SIG-M5 treated with dmso at 0.1 percent for 504 hours (cell line): ENCODE data around the gene DOCK7.
"Not testable (repeated sequence)": the region's sequence is repeated elsewhere in the genome, so short reads cannot be mapped to it uniquely, and the experiment has no call there.

Source experiments
- DNase-seq: peaks from one replicate; lab custom pipeline; 2025; ENCODE audit not compliant: unreplicated experiment; lab: John Stamatoyannopoulos, UW

The DOCK7 gene

DNA sequence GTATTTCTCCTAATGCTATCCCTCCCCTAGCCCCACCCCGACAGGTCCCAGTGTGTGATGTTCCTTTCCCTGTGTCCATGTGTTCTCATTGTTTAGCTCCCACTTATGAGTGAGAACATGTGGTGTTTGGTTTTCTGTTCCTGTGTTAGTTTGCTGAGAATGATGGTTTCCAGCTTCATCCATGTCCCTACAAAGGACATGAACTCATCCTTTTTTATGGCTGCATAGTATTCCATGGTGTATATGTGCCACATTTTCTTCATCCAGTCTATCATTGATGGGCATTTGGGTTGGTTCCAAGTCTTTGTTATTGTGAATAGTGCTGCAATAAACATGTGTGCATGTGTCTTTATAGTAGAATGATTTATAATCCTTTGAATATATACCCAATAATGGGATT lies 77.6 kb downstream of the DOCK7 start:
- not testable (repeated sequence) for DNase-seq

DNA sequence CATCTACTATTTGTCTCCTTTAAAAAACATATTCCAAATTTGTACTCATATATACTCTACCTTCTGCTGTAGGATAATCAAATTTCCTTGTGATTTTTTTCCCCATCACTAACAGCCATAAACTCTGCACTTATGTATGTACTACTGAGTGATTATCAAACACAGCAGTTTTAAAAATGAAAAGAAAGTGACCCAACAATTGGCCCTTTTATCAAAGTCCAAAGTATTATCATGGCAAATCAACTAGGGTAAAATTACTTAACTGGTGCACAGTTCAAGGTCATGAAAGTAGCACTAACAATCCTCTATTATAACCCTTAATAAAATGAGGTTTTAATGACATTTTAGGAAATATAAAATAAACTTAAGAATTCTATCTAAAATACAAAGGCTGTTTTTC lies 79.3 kb downstream of the DOCK7 start:
- no peak for DNase-seq

DNA sequence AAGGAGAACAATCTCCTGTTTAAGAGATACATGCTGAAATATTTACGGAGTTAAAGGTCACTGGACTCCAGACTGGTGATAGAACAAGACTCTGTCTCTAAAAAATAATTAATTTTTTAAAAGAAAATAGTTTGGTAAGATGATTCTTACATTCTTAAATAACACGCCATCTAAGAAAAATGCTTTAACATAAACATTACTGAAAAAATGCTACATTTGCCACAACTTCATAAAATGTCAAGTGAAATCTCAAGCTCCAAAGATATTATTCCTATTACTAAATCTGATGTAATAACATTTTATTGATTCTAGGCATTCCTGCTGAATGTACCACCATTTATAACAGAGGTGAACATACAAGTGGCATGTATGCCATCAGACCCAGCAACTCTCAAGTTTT lies 86.7 kb downstream of the DOCK7 start:
- no peak for DNase-seq

DNA sequence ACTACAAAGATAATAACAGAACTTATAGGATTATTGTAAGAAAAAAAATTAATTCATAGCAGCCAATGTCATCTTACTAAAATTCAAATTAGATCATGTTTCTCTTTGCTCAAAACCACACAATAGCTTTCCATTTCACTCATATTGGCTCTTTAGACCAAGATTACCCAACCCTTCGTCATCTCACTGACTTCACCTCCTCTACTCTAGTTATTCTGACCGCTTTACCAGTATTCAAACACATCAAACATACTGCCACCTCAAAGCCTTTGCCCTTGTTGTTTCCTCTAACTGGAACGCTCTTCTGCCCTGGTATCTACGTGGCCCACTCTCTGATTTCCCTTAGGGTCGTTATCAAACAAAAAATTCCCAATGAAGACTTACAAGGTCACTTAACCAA lies 89.1 kb downstream of the DOCK7 start:
- no peak for DNase-seq

DNA sequence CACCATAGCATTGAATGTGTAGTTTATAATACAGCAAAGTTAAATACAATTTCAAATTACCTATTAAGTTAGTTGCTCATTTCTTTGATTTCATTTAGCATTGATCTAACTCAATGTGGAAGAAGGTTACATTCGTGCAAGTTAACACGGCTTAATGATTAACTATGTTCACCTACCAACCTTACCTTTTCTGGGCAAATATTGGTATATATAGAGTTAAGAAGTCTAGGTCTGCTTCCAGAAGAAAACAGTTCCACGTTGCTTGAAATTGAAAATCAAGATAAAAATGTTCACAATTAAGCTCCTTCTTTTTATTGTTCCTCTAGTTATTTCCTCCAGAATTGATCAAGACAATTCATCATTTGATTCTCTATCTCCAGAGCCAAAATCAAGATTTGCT lies 90.9 kb downstream of the DOCK7 start, which contains the start of gene ANGPTL3:
Gene ANGPTL3 (plus strand): TSS at position 240 of the 400 bp plus-strand sequence. CDS start 47 bp downstream, at position 287.
- no peak for DNase-seq

DNA sequence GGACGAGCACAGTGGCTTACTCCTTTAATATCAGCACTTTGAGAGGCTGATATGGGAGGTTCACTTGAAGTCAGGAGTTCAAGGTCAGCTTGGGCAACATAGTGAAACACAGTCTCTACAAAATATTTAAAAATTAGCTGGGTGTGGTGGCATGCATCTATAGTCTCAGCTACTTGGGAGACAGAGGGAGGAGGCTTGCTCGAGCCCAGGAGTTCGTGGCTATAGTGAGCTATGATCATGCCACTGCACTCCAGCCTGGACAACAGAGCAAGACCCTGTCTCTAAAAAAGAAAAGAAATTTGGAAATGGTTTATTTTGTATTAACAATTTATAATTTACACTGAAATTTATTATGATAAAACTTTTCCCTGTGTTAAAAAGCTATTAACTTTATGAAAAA lies 92.5 kb downstream of the DOCK7 start:
- DNase-seq, result no peak

DNA sequence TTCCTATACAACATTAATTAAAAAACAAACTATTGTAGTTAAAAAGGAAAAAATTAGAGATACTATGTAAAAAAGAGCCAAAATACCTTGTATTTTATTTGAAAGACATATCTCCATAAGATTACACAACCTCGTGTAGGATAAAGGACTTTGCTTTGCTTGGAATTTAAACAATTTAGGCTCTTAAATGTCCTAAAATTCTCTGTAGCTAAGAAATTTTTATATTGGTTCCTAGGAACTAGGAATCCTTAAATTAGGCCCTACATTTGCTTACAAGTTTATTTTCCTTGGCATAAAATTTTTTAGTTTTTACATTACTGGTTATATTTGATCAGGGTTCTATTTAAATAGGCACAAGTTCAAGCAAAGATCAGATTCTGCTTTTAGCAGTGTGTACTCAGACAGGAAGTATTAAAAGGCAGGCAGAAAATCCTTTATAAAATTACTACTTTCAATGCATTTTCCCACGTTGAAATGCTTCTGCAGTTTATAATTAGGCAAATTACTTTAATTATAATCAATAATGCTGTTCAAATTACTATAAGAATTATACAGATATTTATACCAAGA lies 94.3 kb downstream of the DOCK7 start:
- DNase-seq, result no peak

DNA sequence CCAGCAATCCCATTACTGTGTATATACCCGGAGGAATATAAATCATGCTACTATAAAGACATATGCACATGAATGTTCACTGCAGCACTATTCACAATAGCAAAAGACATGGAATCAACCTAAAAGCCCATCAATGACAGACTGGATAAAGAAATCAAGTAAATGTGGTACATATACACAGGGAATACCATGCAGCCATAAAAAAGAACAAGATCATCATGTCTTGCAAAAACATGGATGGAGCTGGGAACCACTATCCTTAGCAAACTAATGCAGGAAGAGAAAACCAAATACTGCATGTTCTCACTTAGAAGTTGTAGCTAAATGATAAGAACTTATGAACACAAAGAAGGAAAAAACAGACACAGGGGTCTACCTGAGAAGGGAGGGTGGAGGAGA lies 97.2 kb downstream of the DOCK7 start:
- no peak for DNase-seq

DNA sequence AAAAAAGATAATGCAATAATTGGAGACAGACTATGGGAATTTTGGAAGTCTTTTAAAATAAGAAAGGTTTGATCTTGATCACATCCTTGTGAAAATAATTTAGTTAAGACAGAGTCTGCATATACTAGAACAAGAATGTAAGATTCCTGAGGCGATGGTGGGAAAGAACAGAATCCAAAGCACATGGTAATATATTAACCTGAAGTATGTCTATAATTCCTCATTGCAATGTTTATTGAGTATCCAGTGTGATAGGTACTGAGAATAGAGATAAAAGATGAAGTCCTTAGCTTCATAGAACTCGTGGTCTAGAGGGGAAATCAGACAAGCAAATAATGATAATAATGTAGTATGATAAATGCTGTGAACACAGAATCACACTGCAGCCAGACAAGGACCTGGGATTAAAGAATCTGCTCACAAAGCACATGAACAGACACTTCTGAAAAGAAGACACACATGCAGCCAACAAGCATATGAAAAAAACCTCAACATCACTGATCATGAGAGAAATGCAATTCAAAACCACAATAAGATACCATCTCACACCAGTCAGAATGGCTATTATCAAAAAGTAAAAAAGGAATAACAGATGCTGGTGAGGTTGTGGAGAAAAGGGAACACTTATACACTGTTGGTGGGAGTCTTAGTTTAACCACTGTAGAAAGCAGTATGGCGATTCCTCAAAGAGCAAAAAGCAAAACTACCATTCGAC lies 97.8 kb downstream of the DOCK7 start:
- no peak for DNase-seq

DNA sequence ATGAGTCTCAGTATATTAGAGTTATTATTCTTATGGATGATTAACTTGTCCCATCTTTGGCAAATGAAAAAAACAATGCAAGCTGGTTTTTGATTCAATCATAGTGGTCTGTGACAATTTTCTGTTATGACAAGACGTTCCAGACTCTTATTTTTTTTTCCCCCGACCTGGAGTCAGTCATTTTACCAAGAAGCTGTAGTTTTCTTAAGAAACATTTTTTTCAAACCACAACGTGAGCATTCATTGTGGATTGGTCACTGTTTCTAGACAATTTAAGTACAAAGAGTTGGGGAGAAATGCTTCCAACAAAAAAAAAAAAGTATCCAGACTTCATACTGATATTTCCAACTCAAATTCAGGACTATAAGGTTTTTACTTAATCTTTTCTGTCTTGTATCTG lies 98.9 kb downstream of the DOCK7 start:
- DNase-seq, result no peak

DNA sequence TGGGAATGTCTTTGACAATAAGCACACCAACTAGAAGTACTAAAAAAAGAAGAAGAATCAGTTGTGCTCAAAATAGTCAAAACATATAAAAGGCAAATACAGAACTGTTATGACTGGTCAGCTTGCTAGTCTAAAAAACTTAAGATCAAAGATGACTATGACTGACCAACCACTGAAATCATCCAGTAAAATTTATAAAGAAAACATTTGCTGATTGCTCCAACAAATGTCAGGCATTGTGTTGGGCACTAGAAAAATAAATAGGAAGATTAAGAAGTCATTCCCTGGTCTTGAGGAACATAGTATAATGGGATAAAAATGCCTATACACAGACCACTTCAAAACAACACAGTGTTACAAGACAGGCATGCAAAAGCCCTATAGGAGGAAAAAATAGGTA lies 100.2 kb downstream of the DOCK7 start:
- no peak for DNase-seq

DNA sequence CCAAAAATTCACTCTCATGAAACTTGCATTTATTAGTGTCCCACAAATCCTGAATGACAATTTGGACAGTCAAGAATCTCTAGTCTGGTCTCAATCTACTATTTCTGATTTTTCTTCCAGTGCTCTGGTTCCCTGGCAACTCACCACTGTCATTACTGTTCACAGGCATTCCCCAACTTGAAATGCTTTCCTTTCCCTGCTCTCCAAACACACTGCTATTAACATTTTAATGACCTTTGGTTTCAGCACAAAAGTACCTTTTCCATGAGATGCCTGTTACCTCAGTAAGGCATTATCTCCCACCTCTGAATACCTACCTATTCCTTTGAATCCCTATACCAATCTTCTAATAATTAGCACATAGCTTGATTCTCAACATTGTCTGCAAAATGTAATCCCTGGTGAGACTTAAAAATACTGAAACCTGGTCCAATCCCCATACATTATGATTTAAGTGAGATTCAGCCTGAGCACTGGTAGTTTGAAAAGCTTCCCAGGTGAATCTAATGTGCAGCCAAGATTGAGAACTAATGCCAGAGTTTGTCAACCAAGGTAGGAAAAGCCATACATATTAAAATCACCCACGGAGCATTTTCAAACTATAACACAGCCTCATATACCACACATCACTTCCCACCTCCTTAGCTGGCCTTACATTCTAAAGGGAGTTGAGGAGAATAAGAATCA lies 102.6 kb downstream of the DOCK7 start:
- DNase-seq, result no peak

DNA sequence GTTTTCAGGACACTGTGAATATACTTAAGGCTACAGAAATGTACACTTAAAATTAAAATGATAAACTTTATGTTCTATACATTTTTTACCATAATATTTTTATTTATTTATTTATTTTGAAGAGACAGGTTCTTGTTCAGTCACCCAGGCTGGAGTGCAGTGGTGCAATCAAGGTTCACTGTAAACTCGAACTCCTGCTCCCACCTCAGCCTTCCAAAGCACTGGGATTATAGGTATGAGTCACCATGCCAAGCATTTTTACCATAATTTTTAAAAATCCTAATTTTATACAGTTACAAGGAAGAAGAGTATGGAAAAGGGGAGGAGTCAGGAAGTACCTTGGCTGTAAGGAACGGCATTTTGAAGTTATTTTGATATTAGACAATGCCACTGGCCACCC lies 114.5 kb downstream of the DOCK7 start:
- DNase-seq, result no peak

DNA sequence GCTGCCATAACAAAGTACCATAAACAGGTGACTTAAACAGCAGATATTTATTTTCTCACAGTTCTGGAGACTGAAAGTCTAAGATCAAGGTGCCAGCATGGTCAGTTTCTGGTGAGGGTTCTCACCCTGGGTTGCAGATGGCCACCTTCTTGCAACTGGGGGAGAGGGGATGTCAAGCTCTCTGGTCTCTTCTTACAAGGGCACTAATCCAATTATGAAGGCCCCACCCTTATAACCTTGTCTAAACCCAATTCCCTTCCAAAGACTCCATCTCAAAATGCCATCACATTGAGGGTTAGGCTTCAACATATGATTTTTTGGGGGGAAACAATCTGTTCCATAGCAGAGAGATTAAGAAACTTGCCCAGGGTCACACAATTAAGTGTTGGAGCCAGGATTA lies 115.7 kb downstream of the DOCK7 start:
- no peak for DNase-seq

DNA sequence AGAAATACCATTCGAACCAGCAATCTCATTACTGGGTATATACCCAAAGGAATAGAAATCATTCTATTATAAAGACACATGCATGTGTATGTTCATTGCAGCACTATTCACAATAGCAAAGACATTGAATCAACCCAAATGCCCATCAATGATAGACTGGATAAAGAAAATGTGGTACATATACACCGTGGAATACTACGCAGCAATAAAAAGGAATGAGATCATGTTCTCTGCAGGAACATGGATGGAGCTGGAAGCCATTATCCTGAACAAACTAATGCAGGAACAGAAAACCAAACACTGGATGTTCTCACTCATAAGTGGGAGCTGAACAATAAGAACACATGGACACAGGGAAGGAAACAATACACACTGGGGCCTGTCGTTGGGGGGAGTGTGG lies 116.7 kb downstream of the DOCK7 start:
- not testable (repeated sequence) for DNase-seq

DNA sequence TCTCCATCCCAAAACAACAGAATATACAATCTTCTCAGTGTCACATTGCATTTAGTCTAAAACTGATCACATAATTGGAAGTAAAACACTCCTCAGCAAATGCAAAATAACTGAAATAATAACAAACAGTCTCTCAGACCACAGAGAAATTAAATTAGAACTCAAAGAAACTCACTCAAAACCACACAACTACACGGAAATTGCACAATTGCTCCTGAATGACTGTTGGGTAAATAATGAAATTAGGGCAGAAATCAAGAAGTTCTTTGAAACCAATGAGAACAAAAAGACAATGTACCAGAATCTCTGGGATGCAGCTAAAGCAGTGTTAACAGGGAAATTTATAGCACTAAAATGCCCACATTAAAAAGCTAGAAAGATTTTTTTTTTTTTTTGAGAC lies 120.3 kb downstream of the DOCK7 start:
- DNase-seq, result peak; percentile 24

DNA sequence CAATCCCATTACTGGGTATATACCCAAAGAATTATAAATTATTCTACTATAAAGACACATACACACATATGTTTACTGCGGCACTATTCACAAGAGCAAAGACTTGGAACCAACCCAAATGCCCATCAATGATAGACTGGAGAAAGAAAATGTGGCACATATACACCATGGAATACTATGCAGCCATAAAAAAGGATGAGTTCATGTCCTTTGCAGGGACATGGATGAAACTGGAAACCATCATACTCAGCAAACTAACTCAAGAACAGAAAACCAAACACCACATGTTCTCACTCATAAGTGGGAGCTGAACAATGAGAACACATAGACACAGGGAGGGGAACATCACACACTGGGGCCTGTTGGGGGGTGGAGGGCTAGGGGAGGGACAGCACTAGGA lies 121.0 kb downstream of the DOCK7 start:
- DNase-seq, result not testable (repeated sequence)

DNA sequence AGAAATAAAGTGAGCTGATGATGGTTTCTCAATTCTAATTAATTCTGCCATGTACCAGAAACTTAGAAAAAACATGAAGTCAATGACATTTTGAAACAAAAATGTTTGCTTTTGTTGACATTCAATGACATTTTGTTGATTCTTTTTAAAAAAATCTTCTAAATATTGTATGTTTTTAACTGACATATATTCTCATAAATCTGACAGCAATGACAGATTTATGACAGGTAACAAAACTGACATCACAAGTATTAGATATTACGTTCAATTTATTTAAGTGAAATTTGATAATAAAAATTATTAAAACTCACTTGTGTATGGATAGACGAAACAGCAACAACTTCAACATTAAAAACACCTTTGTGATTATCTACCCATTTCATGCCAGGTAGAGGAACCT lies 126.9 kb downstream of the DOCK7 start:
- DNase-seq, result no peak

DNA sequence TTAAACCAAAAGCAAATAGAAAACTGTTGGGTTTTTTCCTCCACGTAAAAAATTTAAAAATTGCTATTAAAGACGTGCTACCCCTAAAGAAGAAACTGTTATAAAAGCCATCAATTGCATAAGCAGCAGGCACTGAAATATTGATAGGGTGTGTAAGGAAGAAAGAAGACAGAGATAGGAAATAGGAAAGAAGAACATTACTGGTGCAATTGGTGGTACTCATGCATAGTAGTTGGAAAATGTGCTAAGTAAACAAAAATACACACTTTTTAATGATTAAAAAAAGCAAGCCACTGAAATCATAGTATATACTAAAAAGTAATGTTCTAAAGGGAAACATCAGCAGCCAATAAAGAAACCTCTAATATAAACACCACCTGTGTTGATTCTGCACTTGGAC lies 143.6 kb downstream of the DOCK7 start:
- DNase-seq, result no peak

DNA sequence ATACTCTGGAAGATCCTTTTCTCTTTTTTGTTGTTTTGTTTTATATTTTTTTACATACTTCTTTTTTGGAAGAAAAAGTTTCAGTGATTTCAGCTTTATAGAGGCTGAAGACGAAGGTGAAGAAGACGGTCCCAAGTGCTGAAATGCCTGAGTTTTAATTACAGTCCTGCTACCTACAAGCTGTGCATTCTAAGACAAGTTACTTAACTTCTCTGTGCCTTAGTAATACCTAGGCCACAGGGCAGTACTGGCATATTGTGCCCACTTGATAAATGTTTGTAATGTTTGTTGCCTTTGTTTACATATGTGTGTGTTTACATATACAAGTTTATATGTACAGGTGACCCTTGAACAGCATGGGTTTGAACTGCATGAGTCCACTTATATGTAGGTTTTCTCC lies 147.1 kb downstream of the DOCK7 start:
- no peak for DNase-seq

DNA sequence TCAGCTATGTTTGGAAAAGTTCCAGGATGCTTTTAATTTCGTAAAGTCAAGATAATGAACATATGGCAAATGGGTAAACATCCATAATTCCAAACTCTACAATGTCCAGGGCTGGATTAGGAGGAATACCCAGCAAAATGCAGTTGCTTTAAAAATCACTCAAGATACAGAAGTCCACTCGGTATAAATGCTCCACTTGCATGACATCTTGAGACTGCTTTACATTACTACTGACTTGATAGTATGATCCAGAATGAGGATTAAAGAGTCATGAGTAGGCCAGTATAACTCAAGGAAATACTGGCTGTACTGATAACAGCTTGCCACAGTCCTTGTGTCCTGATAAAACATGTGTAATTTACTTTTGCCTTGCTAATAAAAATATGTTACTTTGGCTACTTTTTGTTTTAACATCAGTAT lies 149.1 kb downstream of the DOCK7 start:
- no peak for DNase-seq

DNA sequence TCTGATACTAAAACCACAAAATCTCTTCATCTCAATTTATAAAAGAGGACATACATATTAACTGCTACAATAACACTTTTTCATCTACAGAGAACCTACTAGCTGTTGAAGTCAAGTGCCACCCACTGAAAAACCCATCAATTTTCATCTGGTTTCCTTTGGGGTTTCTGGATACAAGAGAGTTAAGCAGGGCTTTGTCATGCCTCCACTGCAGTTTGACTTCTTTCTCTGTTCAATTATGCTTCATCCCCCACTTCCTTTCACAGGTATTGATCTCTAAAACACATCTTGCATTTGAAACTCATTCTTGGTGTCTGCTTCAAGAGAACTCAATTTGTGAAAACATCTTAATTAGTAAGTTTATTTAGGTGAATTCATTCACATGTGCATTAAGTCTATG lies 151.3 kb downstream of the DOCK7 start:
- DNase-seq, result no peak
